DND-41 (cell line): Measurements from ENCODE around the gene TSNAX.
A peak's percentile ranks its signal among the peaks of the same experiment; 100 is the strongest.

ENCODE experiments used
- ATAC-seq: fragments of 200-7000 bp; cut with Tn5 transposase; 3 replicates; pipeline ENCODE4 v1.9.1; 2021; ENCODE audit warnings: low read depth; ENCODE audit not compliant: insufficient read depth
- DNase-seq: peaks from one replicate; pipeline ENCODE4 v3.0.0-alpha.2; 2020
- H2AFZ ChIP-seq: 2 replicates; pipeline ENCODE4 v1.6.0; 2012; ENCODE audit warnings: low read depth, low read length
- H3K27ac ChIP-seq: 2 replicates; pipeline ENCODE4 v1.5.1; 2012; ENCODE audit warnings: low read length, inconsistent platforms
- H3K27me3 ChIP-seq: fragments of 200-600 bp; sonication (generic); 2 replicates; pipeline ENCODE4 v1.6.0; 2012; ENCODE audit warnings: low read length, mild to moderate bottlenecking, inconsistent platforms; ENCODE audit not compliant: insufficient read depth, poor library complexity
- H3K36me3 ChIP-seq: 2 replicates; pipeline ENCODE4 v1.5.1; 2012; ENCODE audit warnings: low read length, inconsistent platforms; ENCODE audit not compliant: insufficient read depth
- H3K4me1 ChIP-seq: 2 replicates; pipeline ENCODE4 v1.5.1; 2012; ENCODE audit warnings: mild to moderate bottlenecking, low read length; ENCODE audit not compliant: insufficient read depth
- H3K4me2 ChIP-seq: 2 replicates; pipeline ENCODE4 v1.6.0; 2012; ENCODE audit warnings: mild to moderate bottlenecking, moderate library complexity, low read length, inconsistent platforms; ENCODE audit not compliant: insufficient read depth
- H3K4me3 ChIP-seq, 2 experiments: fragments of 200-600 bp in 1 of 2; shearing (Covaris generic) in 1 of 2; 2 replicates each; pipeline ENCODE4 v1.5.1; 2012 to 2016; ENCODE audit warnings: inconsistent platforms in 2 of 2, low read length in 2 of 2, mild to moderate bottlenecking in 2 of 2, low read depth in 1 of 2, moderate library complexity in 1 of 2
- H3K79me2 ChIP-seq: 2 replicates; pipeline ENCODE4 v1.6.0; 2012; ENCODE audit warnings: low read length, inconsistent platforms; ENCODE audit not compliant: insufficient read depth
- H3K9ac ChIP-seq: 2 replicates; pipeline ENCODE4 v1.6.0; 2012; ENCODE audit warnings: low read depth, mild to moderate bottlenecking, inconsistent platforms, low read length, moderate library complexity
- H3K9me3 ChIP-seq: 2 replicates; pipeline ENCODE4 v1.5.1; 2012; ENCODE audit warnings: low read length, moderate library complexity, mild to moderate bottlenecking, inconsistent platforms; ENCODE audit not compliant: insufficient read depth, severe bottlenecking
- H4K20me1 ChIP-seq: 2 replicates; pipeline ENCODE4 v1.6.0; 2012; ENCODE audit warnings: low read length; ENCODE audit not compliant: insufficient read depth
- CTCF ChIP-seq: IDR thresholded peaks from 2 replicates; pipeline ENCODE4 v1.5.1; 2012; ENCODE audit warnings: borderline replicate concordance, low read length, moderate library complexity, mild to moderate bottlenecking; ENCODE audit not compliant: poor library complexity, severe bottlenecking; ENCODE audit errors: extremely low read depth
- EZH2 ChIP-seq: IDR thresholded peaks from 3 replicates; pipeline ENCODE4 v1.6.1; 2012; ENCODE audit warnings: borderline replicate concordance, low read depth, mild to moderate bottlenecking, moderate library complexity, low read length, inconsistent platforms; ENCODE audit not compliant: severe bottlenecking

The TSNAX gene

GRCh38 chr1:231603598-231604275 is 75.3 kb downstream of the TSNAX start:
- peak overlapping the region; percentile 33; the same call in 1 of the 2 replicates for H3K27ac ChIP-seq
- H3K79me2 ChIP-seq: no peaks in the 10 kb centered on the region
- no peaks in the 10 kb centered on the region for H3K9me3 ChIP-seq
- peak overlapping the region; percentile 67 for H3K4me2 ChIP-seq
- DNase-seq (peak; percentile 54), ATAC-seq (peak; percentile 93)
- no peaks in the 10 kb centered on the region for H4K20me1 ChIP-seq
- no peaks in the 10 kb centered on the region for H3K36me3 ChIP-seq
- peaks cover 3% of the 10 kb centered on the region for H3K27me3 ChIP-seq
- peak overlapping the region; percentile 10 to 57; a peak in 3 of 4 replicates for H3K4me3 ChIP-seq
- peak overlapping the region; percentile 43 for H3K9ac ChIP-seq
- H2AFZ ChIP-seq: peak overlapping the region; percentile 76
- peaks cover 6% of the 10 kb centered on the region for H3K4me1 ChIP-seq
- TF ChIP-seq EZH2: no peak
- peak; percentile 84 for TF ChIP-seq CTCF

GRCh38 chr1:231604276-231604621 is 75.8 kb downstream of the TSNAX start:
- Histone ChIP-seq H3K4me2 (peak overlapping the region; percentile 67), H3K4me3 (peak overlapping the region in 1 of 2 experiments; percentile 57; a peak in 1 of 4 replicates)
- TF ChIP-seq EZH2 (no peak), CTCF (no peak)

GRCh38 chr1:231605149-231606100 is 77.0 kb downstream of the TSNAX start:
- H3K27ac ChIP-seq: no peak overlapping the region
- TF ChIP-seq EZH2: no peak
- ATAC-seq: no peak

More at GRCh38 chr1:231604276-231604621, 75.8 kb downstream of the TSNAX start:
- no peak overlapping the region for H3K27ac ChIP-seq
- no peak overlapping the region; the same call in 1 of the 2 replicates for H2AFZ ChIP-seq
- ATAC-seq: no peak
- no peaks in the 10 kb centered on the region for H3K79me2 ChIP-seq
- peaks cover 3% of the 10 kb centered on the region for H3K27me3 ChIP-seq
- no peak for DNase-seq
- no peak overlapping the region for H3K9ac ChIP-seq
- H4K20me1 ChIP-seq: no peaks in the 10 kb centered on the region
- H3K36me3 ChIP-seq: no peaks in the 10 kb centered on the region
- H3K9me3 ChIP-seq: no peaks in the 10 kb centered on the region
- H3K4me1 ChIP-seq: peaks cover 6% of the 10 kb centered on the region

GRCh38 chr1:231606712-231607111 is 78.2 kb downstream of the TSNAX start:
- Histone ChIP-seq H4K20me1 (no peaks in the 10 kb centered on the region), H3K79me2 (no peaks in the 10 kb centered on the region), H3K4me1 (peaks cover 11% of the 10 kb centered on the region), H3K9ac (no peak overlapping the region), H3K4me2 (no peak overlapping the region), H2AFZ (no peak overlapping the region), H3K36me3 (no peaks in the 10 kb centered on the region), H3K27ac (no peak overlapping the region), H3K9me3 (no peaks in the 10 kb centered on the region), H3K27me3 (peaks cover 3% of the 10 kb centered on the region), H3K4me3 (no peak overlapping the region)
- DNase-seq: no peak
- no peak for TF ChIP-seq CTCF
- no peak for TF ChIP-seq EZH2
- ATAC-seq: no peak

More at GRCh38 chr1:231605149-231606100, 77.0 kb downstream of the TSNAX start:
- Histone ChIP-seq H3K27me3 (peaks cover 3% of the 10 kb centered on the region), H3K36me3 (no peaks in the 10 kb centered on the region), H3K4me2 (no peak overlapping the region), H3K4me1 (peaks cover 6% of the 10 kb centered on the region), H3K4me3 (no peak overlapping the region), H2AFZ (no peak overlapping the region; the same call in 1 of the 2 replicates), H3K79me2 (no peaks in the 10 kb centered on the region), H3K9ac (no peak overlapping the region), H3K9me3 (no peaks in the 10 kb centered on the region), H4K20me1 (no peaks in the 10 kb centered on the region)
- DNase-seq: no peak
